ENCODE results near the gene UBE2G2.

DNA sequence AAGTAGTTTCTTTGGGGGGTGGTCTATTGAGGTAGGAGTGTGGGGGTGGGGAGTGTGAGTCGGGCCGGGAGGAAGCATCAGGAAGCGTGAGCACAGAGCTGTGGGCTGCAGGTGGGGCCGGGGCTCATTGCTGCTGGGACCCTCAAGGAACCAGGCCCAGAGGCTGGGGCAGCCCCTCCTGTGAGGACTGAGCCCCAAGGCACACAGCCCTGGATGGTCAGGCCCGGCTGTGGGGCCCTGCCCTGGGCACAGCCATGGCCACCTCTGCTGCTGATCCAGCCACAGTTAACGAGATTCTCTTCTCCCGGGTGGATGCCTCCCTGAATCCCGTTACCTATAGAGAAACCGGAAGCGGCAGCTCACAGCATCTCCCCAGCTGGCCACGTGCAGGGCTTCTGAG, 39.2 kb upstream of the UBE2G2 start:
- no peak for TF ChIP-seq EZH2 (IDR thresholded peaks at IDR 0.05; ENCODE audit: borderline replicate concordance)
- TF ChIP-seq, protein P1, sequence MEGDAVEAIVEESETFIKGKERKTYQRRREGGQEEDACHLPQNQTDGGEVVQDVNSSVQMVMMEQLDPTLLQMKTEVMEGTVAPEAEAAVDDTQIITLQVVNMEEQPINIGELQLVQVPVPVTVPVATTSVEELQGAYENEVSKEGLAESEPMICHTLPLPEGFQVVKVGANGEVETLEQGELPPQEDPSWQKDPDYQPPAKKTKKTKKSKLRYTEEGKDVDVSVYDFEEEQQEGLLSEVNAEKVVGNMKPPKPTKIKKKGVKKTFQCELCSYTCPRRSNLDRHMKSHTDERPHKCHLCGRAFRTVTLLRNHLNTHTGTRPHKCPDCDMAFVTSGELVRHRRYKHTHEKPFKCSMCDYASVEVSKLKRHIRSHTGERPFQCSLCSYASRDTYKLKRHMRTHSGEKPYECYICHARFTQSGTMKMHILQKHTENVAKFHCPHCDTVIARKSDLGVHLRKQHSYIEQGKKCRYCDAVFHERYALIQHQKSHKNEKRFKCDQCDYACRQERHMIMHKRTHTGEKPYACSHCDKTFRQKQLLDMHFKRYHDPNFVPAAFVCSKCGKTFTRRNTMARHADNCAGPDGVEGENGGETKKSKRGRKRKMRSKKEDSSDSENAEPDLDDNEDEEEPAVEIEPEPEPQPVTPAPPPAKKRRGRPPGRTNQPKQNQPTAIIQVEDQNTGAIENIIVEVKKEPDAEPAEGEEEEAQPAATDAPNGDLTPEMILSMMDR (IDR thresholded peaks at IDR 0.05; ENCODE audit: poor library complexity), result no peak
